GM18867 (cell line): Measurements from ENCODE around the gene SNTB2.

Experiments
- ATAC-seq: cut with Tn5 transposase; IDR thresholded peaks from one replicate; pipeline ENCODE4 v1.9.1; 2021; ENCODE audit warnings: mild to moderate bottlenecking, moderate library complexity; ENCODE audit not compliant: unreplicated experiment

The SNTB2 gene

GRCh38 chr16:69315486-69316311 is 128.7 kb downstream of the SNTB2 start:
- ATAC-seq = no peak

DNA sequence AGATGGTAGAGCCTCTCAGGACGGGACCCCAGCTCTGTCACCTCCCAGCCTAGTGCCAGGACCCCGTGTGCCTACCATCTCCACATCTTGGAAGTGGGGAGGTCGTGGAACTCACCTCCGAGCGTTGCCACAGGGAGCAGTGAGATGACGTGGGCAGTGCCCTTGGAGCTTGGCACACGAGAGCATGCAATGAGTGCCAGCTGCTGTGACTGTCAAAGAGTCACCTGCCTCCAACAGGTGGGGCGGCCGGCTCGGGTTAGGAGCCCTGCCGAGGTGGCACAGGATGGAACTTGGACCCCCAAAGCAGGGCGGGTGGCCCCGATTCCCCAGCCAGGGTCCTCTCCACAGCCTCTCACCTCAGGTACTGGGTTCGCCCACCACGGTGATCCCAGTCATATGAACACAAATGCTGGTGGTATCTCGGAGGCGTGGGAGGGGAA is 129.7 kb downstream of the SNTB2 start:
- no peak for ATAC-seq

GRCh38 chr16:69318177-69318910 is 131.4 kb downstream of the SNTB2 start:
- no peak for ATAC-seq

GRCh38 chr16:69318911-69319289 is 131.9 kb downstream of the SNTB2 start:
- no peak for ATAC-seq

- ATAC-seq = no peak
Observed at GRCh38 chr16:69319381-69319780, 132.4 kb downstream of the SNTB2 start.

DNA sequence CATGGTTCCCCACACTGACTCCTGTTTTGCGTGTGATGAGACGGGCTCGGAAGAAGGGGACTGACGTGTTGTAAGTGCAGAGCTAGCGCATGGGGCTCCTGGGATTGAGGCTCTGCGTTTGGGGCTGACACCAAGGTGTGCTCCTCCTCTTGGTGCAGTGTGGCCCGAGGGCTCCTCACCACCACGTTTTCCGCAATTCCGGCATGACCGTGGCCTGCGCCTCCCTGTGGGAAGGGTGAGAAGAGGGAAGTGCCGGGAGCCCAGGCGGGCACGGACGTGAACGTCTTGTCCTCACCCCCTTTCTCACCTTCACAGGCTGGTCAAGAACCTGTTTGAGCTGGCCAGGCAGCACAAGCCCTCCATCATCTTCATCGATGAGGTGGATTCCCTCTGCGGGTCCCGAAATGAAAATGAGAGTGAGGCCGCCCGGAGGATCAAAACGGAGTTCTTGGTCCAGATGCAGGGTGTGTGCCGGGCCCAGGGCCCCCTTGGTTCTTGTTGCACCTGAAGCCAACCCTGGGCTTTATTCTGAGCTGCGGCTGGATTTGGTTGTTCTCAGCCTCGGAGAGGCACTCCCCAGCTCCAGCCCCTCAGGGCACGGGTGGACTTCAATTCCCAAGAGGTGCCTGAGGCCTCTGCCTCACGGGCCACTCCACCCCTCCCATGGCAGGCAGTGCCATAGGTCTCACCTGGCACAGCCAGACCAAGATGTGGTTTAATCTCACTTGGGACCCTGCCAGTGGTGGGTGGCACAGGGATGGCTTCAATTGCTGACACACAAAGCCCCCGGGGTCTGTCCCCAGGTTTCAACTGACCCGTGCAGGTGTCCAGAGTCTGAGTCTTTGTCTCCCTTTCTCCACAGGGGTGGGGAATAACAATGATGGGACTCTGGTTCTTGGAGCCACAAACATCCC is 133.1 kb downstream of the SNTB2 start:
- ATAC-seq = no peak

DNA sequence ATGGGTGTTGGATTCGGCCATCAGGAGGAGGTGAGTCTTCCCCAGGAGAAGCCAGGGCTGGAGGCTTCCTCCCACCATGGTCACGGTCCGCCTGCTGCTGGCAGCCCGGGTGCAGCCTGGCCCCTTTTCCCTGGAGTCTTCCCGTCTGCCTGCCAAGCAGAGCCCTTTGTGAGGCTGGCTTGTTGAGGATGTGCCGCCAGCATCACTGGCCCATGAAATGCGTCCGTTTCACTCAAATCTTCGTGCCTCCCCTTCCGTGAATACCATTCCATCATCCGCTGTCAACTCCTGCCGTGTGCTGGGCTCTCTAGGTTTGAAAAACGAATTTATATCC is 133.7 kb downstream of the SNTB2 start:
- ATAC-seq = no peak

GRCh38 chr16:69321080-69321479 is 134.1 kb downstream of the SNTB2 start:
- ATAC-seq = no peak

- no peak for ATAC-seq
Observed at GRCh38 chr16:69322343-69322742, 135.4 kb downstream of the SNTB2 start.

DNA sequence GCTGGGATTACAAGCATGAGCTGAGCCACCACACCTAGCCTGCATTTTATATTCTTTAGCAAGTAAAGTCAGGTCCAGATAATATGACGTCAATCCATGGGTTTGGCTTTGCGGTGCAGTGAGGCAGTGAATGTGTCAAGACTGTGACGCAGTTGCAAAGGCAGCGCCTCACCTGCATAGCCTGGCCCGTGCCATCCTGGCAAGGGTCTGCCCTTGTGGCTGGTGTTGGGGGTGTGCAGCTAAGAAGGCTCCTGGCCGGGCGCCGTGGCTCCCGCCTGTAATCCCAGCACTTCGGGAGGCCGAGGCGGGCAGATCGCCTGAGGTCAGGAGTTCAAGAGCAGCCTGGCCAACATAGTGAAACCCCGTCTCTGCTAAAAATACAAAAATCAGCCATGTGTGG is 136.5 kb downstream of the SNTB2 start:
- no peak for ATAC-seq

DNA sequence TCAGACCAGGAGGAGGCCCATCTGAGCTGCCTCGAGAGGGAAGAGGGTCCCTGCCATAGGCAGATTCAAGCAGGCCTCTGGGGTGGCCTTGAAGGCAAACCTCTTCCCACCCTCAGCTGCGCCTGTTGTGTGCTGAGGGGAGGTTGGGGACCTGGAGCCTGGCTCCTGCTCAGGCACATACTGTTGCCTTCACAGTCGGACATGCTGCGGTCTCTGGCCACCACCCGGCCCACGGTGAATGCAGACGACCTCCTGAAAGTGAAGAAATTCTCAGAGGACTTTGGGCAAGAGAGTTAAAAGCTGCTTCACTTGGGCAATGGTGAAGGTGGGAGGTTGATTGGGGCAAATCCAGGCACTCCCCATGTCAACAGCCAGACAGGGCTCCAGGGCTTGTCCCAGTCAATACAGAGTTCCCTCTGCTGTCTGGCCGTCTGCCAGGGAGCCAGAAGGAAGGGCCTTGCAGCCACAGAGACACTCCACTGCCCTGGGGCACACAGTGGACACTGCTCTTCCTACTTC is 137.1 kb downstream of the SNTB2 start:
- no peak for ATAC-seq

DNA sequence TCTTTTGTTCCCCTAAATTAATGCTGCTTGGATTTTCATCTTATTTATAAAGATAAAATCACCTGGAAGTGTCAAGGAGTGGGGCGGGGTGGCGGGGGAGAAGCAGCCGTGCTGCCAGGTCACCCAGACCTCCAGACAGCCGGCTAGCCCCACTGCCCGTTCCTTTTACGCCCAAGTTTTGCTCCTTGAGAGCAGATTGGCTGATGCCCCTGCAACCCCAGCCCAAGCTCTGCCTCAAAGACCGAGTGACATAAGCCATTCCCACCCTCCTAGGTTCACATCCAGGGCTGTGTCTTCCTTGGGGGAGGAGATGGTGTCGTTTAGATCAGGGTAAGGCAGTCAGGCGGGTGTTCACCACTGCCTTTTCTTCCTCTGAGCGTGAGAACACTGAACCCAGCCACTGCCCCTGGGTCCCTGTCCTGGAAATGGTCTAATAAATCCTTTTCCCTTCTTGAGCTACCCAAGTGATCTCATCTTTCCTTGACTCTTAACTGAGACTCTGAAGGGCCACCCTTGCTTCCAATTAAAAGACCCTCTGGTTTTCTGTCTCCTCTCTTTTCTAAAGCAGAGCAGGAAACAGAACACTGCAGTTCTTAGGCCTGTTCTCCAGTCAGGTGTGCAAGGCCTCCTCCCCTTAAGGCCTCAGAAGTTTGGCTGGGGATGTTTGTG is 137.8 kb downstream of the SNTB2 start:
- ATAC-seq = no peak

DNA sequence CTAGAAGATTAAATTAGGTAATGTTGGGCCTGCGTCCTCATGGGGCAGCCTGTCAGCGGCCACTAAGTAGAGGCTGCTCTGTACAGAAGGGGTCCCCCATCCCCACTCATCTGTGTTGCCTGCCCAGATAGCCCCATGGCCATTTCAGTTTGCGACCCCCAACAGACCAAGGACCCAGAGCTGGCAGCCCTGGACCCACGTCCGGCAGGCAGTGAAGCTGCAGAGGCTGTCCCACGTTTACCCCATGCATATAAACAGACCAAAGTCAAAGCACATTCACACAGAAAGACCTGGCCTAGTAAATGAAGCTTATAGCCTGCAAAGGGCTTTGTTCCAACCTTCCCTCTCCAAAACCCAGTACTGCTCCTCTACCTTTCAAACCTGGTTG is 138.8 kb downstream of the SNTB2 start:
- ATAC-seq = no peak

- no peak for ATAC-seq
Observed at GRCh38 chr16:69326172-69326873, 139.4 kb downstream of the SNTB2 start.

DNA sequence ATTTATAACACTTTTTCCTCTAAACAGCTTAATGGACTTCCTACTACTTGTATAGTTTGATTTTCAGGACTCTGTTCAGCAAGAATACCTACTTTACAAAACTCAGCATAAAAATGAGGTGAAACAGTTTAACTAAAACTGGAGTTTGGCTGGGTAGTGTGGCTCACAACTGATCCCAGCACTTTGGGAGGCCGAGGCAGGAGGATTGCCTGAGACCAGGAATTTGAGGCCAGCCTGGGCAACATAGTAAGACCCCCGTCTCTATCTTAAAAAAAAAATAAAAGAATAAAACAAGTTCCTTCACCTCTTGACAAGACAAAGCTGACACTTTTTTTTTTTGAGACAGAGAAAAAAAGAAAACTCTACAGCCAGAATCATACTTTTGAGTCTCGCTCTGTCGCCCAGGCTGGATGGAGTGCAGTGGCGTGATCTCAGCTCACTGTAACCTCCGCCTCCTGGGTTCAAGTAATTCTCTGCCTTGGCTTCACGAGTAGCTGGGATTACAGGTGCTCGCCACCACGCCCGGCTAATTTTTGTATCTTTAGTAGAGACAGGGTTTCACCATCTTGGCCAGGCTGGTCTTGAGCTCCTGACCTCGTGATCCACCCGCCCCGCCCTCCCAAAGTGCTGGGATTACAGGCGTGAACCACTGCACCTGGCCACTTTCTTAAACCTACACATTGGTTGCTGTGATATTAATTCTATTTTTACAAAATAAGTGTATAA is 140.8 kb downstream of the SNTB2 start:
- ATAC-seq = no peak

GRCh38 chr16:69328854-69329316 is 141.9 kb downstream of the SNTB2 start:
- ATAC-seq = no peak

DNA sequence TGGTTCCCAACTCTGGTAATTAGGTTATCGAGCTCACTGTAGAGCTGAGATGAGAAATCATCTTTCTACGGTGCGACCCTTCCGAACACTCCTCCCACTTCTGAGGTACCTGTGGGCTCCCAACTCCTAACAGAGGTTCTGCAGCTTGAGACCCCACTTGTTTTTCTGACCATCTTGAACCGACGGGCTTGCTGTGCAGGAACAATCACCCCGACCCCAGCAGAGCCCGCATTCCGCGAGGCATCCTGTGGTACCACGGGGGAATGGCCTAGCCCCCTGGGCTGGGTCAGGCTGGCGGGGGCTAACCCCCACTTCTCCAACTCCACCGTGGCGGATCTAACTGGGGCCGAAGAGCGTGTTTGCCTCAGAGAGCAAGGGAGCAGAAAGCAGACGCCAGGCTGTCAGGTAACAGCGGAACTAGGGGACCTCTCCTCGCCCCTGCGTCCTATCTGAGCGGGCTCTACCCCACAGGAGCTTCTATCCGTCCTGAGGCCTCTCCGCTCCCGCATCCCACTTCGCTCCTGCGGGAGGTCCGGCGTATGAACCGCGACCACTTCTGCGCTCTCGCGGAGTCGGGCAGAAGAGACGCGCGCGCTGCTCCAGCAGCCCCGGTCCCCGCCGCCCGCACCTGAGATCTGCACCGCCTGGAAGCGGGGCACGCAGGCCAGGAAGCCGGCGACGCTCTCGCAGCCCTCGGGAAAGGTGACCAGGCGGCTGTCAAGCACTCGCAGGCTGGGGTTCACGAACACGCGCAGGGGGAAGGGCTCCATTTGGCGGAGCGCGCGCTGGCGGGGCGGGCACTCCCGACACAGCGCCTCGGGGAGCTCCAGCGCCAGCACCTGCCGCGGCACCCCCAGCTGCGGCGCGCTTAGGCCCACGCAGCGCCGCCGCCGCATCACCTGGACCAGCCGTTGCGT is 142.7 kb downstream of the SNTB2 start:
- ATAC-seq = peak; percentile 33
